BJ (cell line): ENCODE measurements around the gene GUCD1. TPM values are rescaled to one million over a fixed set of nuclear protein-coding genes. Genes with fewer than 3 reads are reported as not detected.

Experiments
- CTCF ChIA-PET: fragments of 350-600 bp; formaldehyde crosslinking; extraction: SDS; loops from one replicate; lab custom pipeline; 2021; ENCODE audit warnings: antibody characterized with exemption, inconsistent platforms; lab: Yijun Ruan, JAX
- POLR2A ChIA-PET: fragments of 300-600 bp; sonication (Branson Sonifier 250); formaldehyde crosslinking; extraction: SDS; loops from one replicate; lab custom pipeline; 2021; ENCODE audit warnings: antibody characterized with exemption; lab: Charles Lee
- DNase-seq: peaks from one replicate; pipeline ENCODE4 v3.0.0-alpha.2; 2011; ENCODE audit warnings: low read depth
- H3K27me3 ChIP-seq: 2 replicates; pipeline ENCODE4 v1.6.0; 2011; ENCODE audit warnings: low read length; ENCODE audit not compliant: control insufficient read depth, insufficient read depth
- H3K36me3 ChIP-seq: 2 replicates; pipeline ENCODE4 v1.5.1; 2011; ENCODE audit warnings: low read length; ENCODE audit not compliant: control insufficient read depth, insufficient read depth
- H3K4me3 ChIP-seq: 2 replicates; pipeline ENCODE4 v1.5.1; 2011; ENCODE audit warnings: low read depth, mild to moderate bottlenecking, control low read depth, low read length
- CTCF ChIP-seq: IDR thresholded peaks from 2 replicates; pipeline ENCODE4 v1.5.1; 2011; ENCODE audit warnings: low read depth, mild to moderate bottlenecking, control low read depth, inconsistent platforms, low read length, moderate library complexity; ENCODE audit not compliant: insufficient read depth
- polyA plus RNA-seq: library from polyadenylated mRNA; depleted of rRNA; stranded (reverse); fragments of >200 nt; gene quantifications from 2 replicates; pipeline ENCODE4 v1.2.3, GENCODE V29; 2011

The GUCD1 gene
- polyA plus RNA-seq, 1 experiment: 131 TPM

- no peak overlapping the region for H3K4me3 ChIP-seq
- H3K36me3 ChIP-seq: no peaks in the 10 kb centered on the region
- CTCF ChIA-PET: interaction anchor here (0.7 to 2.7 kb wide), 14 partner anchors 8 to 336 kb away, joined by 3 to 11 read pairs (median 4); no protein-coding TSS in a partner anchor
- POLR2A ChIA-PET: no interaction called here
- no peak for TF ChIP-seq CTCF
- DNase-seq: no peak
- H3K27me3 ChIP-seq: no peaks in the 10 kb centered on the region; the same call in 1 of the 2 replicates
Observed at GRCh38 chr22:24526191-24526590, 28.7 kb downstream of the GUCD1 start.

GRCh38 chr22:24525416-24526037 is 29.4 kb downstream of the GUCD1 start:
- ChIA-PET CTCF (interaction anchor here (0.7 to 2.7 kb wide), 13 partner anchors 9 to 237 kb away, joined by 3 to 11 read pairs (median 3); no protein-coding TSS in a partner anchor), POLR2A (no interaction called here)
- Histone ChIP-seq H3K27me3 (no peaks in the 10 kb centered on the region; the same call in 1 of the 2 replicates), H3K4me3 (no peak overlapping the region), H3K36me3 (no peaks in the 10 kb centered on the region)
- no peak for DNase-seq
- peak; percentile 89 for TF ChIP-seq CTCF

- no peak for DNase-seq
Observed at GRCh38 chr22:24523873-24524272, 31.1 kb downstream of the GUCD1 start.

GRCh38 chr22:24521791-24522245 is 33.1 kb downstream of the GUCD1 start:
- POLR2A ChIA-PET: no interaction called here
- peak; percentile 51 for TF ChIP-seq CTCF
- no peak for DNase-seq
- H3K36me3 ChIP-seq: no peaks in the 10 kb centered on the region
- H3K27me3 ChIP-seq: no peaks in the 10 kb centered on the region; the same call in 1 of the 2 replicates
- no peak overlapping the region for H3K4me3 ChIP-seq
- CTCF ChIA-PET: interaction anchor here (0.5 to 3.6 kb wide), 14 partner anchors 9 to 414 kb away, joined by 3 to 20 read pairs (median 3); no protein-coding TSS in a partner anchor

More at GRCh38 chr22:24523873-24524272, 31.1 kb downstream of the GUCD1 start:
- ChIA-PET POLR2A (no interaction called here), CTCF (interaction anchor here (0.8 to 3.6 kb wide), 5 partner anchors 21 to 334 kb away, joined by 3 to 20 read pairs (median 3); no protein-coding TSS in a partner anchor)
- Histone ChIP-seq H3K27me3 (no peaks in the 10 kb centered on the region; the same call in 1 of the 2 replicates), H3K36me3 (no peaks in the 10 kb centered on the region), H3K4me3 (no peak overlapping the region)
- no peak for TF ChIP-seq CTCF

GRCh38 chr22:24519496-24519895 is 35.4 kb downstream of the GUCD1 start:
- ChIA-PET CTCF (interaction anchor here (1.0 kb wide), 1 partner anchor 99 kb away, joined by 3 read pairs; no protein-coding TSS in a partner anchor), POLR2A (no interaction called here)
- Histone ChIP-seq H3K4me3 (no peak overlapping the region), H3K27me3 (peaks cover 2% of the 10 kb centered on the region), H3K36me3 (no peaks in the 10 kb centered on the region)
- TF ChIP-seq CTCF: no peak
- DNase-seq: no peak
